ENCODE measurements around the gene PSME2. TPM values are rescaled to one million over a fixed set of nuclear protein-coding genes. Genes with fewer than 3 reads are reported as not detected.
"Not testable (repeated sequence)": the region's sequence is repeated elsewhere in the genome, so short reads cannot be mapped to it uniquely, and the experiment has no call there.

Gene PSME2
- total RNA-seq, 1 donor from 2014 or later, result 58.5 TPM

GRCh38 chr14:24108336-24108874 is 38.0 kb downstream of the PSME2 start:
- Histone ChIP-seq H3K4me3 (ENCODE audit: low read length in 3 of 3) (no peak overlapping the region), H3K36me3 (ENCODE audit: control insufficient read depth in 3 of 3, insufficient read depth in 3 of 3, low read length in 3 of 3) (peaks cover 0 to 3% (median 0%) of the 10 kb centered on the region in 3 donors), H3K4me1 (ENCODE audit: control insufficient read depth in 3 of 3, insufficient read depth in 3 of 3, low read length in 3 of 3) (peaks cover 0 to 9% (median 7%) of the 10 kb centered on the region in 3 donors), H3K9me3 (ENCODE audit: control insufficient read depth in 3 of 3, low read length in 3 of 3) (no peaks in the 10 kb centered on the region), H3K9ac (ENCODE audit: low read depth in 1 of 3, low read length in 3 of 3) (peak overlapping the region in 2 of 3 donors; percentile 7 to 51), H3K27ac (ENCODE audit: low read depth, low read length) (no peak overlapping the region), H3K27me3 (ENCODE audit: control insufficient read depth in 3 of 3, insufficient read depth in 3 of 3, low read length in 3 of 3) (no peaks in the 10 kb centered on the region)

DNA sequence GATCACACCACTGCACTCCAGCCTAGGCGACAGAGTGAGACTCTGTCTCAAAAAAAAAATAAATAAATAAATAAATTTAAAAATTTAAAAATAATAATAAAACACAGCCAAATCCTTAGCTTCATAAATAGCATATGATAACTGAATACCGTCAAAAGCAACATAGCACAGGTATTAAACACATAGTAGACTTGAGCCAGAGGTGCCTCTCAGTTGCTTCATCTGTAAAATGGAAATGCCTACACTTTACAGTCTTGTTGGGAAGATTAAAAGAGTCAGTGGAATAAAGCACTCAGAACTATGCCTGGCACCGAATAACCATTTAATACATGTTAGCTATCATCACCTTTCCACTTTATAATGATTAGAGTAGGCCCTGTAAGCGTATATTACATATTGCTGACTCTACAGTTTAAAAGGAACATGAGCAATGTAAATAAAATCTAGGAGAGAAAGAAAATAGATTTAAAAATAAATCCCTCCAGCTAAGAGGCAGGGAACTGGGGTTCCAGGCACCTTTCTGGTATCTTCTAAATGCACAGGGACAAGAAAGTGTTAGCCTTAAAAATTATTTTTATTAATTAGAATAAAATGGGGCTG is 39.6 kb downstream of the PSME2 start:
- Histone ChIP-seq H3K4me1 (ENCODE audit: control insufficient read depth in 3 of 3, insufficient read depth in 3 of 3, low read length in 3 of 3) (peaks cover 0 to 7% (median 7%) of the 10 kb centered on the region in 3 donors), H3K27me3 (ENCODE audit: control insufficient read depth in 3 of 3, insufficient read depth in 3 of 3, low read length in 3 of 3) (no peaks in the 10 kb centered on the region), H3K9ac (ENCODE audit: low read depth in 1 of 3, low read length in 3 of 3) (no peak overlapping the region), H3K36me3 (ENCODE audit: control insufficient read depth in 3 of 3, insufficient read depth in 3 of 3, low read length in 3 of 3) (peaks cover 0 to 3% (median 3%) of the 10 kb centered on the region in 3 donors), H3K4me3 (ENCODE audit: low read length in 3 of 3) (no peak overlapping the region), H3K27ac (ENCODE audit: low read depth, low read length) (no peak overlapping the region), H3K9me3 (ENCODE audit: control insufficient read depth in 3 of 3, low read length in 3 of 3) (no peaks in the 10 kb centered on the region)

DNA sequence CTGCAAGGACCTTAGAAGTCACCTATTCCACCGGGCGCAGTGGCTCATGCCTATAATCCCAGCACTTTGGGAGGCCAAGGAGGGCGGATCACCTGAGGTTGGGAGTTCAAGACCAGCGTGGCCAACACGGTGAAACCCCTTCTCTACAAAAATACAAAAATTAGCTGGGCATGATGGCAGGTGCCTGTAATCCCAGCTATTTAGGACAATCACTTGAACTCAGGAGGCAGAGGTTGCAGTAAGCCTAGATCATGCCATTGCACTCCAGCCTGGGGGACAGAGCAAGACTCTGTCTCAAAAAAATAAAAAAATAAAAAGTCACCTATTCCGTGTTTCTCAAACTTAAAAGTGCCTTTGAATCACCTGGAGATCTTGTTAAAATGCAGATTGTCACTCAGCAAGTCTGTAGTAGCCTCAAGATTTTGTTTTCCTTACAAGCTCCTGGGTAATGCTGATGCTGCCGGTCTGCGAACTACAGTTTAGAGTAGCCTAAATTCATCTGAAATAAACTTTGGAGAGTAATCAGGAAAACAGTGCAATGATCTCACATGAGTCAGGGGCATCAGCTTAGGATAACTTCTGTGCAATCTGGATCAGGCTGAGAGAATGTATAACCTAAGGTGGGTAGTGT is 40.7 kb downstream of the PSME2 start:
- not testable (repeated sequence) for H3K4me1 ChIP-seq (ENCODE audit: control insufficient read depth in 3 of 3, insufficient read depth in 3 of 3, low read length in 3 of 3); H3K36me3 ChIP-seq (ENCODE audit: control insufficient read depth in 3 of 3, insufficient read depth in 3 of 3, low read length in 3 of 3); H3K27ac ChIP-seq (ENCODE audit: low read depth, low read length)

GRCh38 chr14:24103451-24103850 is 43.0 kb downstream of the PSME2 start:
- H3K36me3 ChIP-seq (ENCODE audit: control insufficient read depth in 3 of 3, insufficient read depth in 3 of 3, low read length in 3 of 3), result peaks cover 0 to 3% (median 3%) of the 10 kb centered on the region in 3 donors
- no peak overlapping the region for H3K4me3 ChIP-seq (ENCODE audit: low read length in 3 of 3)
- peaks cover 0 to 5% (median 2%) of the 10 kb centered on the region in 3 donors for H3K4me1 ChIP-seq (ENCODE audit: control insufficient read depth in 3 of 3, insufficient read depth in 3 of 3, low read length in 3 of 3)
- H3K9ac ChIP-seq (ENCODE audit: low read depth in 1 of 3, low read length in 3 of 3), result no peak overlapping the region
- H3K27ac ChIP-seq (ENCODE audit: low read depth, low read length), result no peak overlapping the region
- no peaks in the 10 kb centered on the region for H3K9me3 ChIP-seq (ENCODE audit: control insufficient read depth in 3 of 3, low read length in 3 of 3)
- no peaks in the 10 kb centered on the region for H3K27me3 ChIP-seq (ENCODE audit: control insufficient read depth in 3 of 3, insufficient read depth in 3 of 3, low read length in 3 of 3)

More for the DNA sequence above, 40.7 kb downstream of the PSME2 start:
- H3K4me3 ChIP-seq (ENCODE audit: low read length in 3 of 3); H3K27me3 ChIP-seq (ENCODE audit: control insufficient read depth in 3 of 3, insufficient read depth in 3 of 3, low read length in 3 of 3); H3K9me3 ChIP-seq (ENCODE audit: control insufficient read depth in 3 of 3, low read length in 3 of 3); H3K9ac ChIP-seq (ENCODE audit: low read depth in 1 of 3, low read length in 3 of 3): not testable (repeated sequence)

GRCh38 chr14:24102357-24103048 is 43.9 kb downstream of the PSME2 start:
- Histone ChIP-seq H3K27ac (ENCODE audit: low read depth, low read length) (no peak overlapping the region), H3K9ac (ENCODE audit: low read depth in 1 of 3, low read length in 3 of 3) (no peak overlapping the region), H3K4me3 (ENCODE audit: low read length in 3 of 3) (no peak overlapping the region), H3K27me3 (ENCODE audit: control insufficient read depth in 3 of 3, insufficient read depth in 3 of 3, low read length in 3 of 3) (no peaks in the 10 kb centered on the region), H3K9me3 (ENCODE audit: control insufficient read depth in 3 of 3, low read length in 3 of 3) (no peaks in the 10 kb centered on the region), H3K36me3 (ENCODE audit: control insufficient read depth in 3 of 3, insufficient read depth in 3 of 3, low read length in 3 of 3) (peaks cover 0 to 3% (median 3%) of the 10 kb centered on the region in 3 donors), H3K4me1 (ENCODE audit: control insufficient read depth in 3 of 3, insufficient read depth in 3 of 3, low read length in 3 of 3) (peaks cover 0 to 5% (median 2%) of the 10 kb centered on the region in 3 donors)

GRCh38 chr14:24100982-24101494 is 45.4 kb downstream of the PSME2 start:
- Histone ChIP-seq H3K27me3 (ENCODE audit: control insufficient read depth in 3 of 3, insufficient read depth in 3 of 3, low read length in 3 of 3) (no peaks in the 10 kb centered on the region), H3K9me3 (ENCODE audit: control insufficient read depth in 3 of 3, low read length in 3 of 3) (no peaks in the 10 kb centered on the region), H3K27ac (ENCODE audit: low read depth, low read length) (no peak overlapping the region), H3K4me1 (ENCODE audit: control insufficient read depth in 3 of 3, insufficient read depth in 3 of 3, low read length in 3 of 3) (peaks cover 0 to 5% (median 2%) of the 10 kb centered on the region in 3 donors), H3K9ac (ENCODE audit: low read depth in 1 of 3, low read length in 3 of 3) (no peak overlapping the region), H3K36me3 (ENCODE audit: control insufficient read depth in 3 of 3, insufficient read depth in 3 of 3, low read length in 3 of 3) (peaks cover 0 to 3% (median 3%) of the 10 kb centered on the region in 3 donors), H3K4me3 (ENCODE audit: low read length in 3 of 3) (no peak overlapping the region)

DNA sequence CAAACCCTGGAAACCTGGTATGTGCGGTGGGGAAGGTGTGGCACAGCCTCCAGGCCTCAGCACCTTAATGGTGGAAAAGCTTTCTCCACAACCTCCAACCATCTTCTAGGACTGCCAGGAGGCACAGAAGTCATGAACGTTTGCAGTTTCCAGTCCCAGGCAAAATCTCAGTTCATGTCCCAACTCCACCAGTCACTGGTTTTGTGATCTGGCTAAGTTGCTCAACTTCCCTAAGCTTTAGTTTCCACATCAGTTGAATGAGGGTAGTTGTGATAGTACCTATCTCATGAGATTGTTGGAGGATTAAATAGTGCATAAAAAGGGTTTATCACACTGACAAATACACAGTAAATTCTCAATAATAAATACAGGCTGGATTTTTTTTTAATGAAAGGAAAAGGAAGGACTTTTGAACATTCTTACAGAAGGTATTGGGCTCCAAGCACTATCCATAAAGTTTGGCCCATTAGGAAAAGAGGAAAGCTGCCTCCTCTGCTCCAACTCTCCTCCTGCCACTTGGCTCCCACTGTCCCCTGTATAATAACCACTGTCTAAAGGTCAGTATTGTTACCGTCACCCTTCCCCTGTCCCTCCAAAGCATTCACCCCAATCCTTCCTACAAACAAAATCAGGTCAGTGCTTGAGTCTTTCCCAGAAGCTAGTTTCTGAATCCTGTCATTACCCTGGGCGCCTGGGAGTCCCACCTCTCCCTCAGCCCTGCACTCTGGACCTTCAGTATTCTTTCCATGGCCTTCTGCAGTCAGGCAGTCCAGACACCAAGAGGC is 46.0 kb downstream of the PSME2 start:
- no peak overlapping the region for H3K4me3 ChIP-seq (ENCODE audit: low read length in 3 of 3)
- H3K9me3 ChIP-seq (ENCODE audit: control insufficient read depth in 3 of 3, low read length in 3 of 3), result no peaks in the 10 kb centered on the region
- no peak overlapping the region for H3K9ac ChIP-seq (ENCODE audit: low read depth in 1 of 3, low read length in 3 of 3)
- H3K36me3 ChIP-seq (ENCODE audit: control insufficient read depth in 3 of 3, insufficient read depth in 3 of 3, low read length in 3 of 3), result peaks cover 0 to 3% (median 3%) of the 10 kb centered on the region in 3 donors
- H3K4me1 ChIP-seq (ENCODE audit: control insufficient read depth in 3 of 3, insufficient read depth in 3 of 3, low read length in 3 of 3), result peaks cover 0 to 9% (median 6%) of the 10 kb centered on the region in 3 donors
- no peak overlapping the region for H3K27ac ChIP-seq (ENCODE audit: low read depth, low read length)
- H3K27me3 ChIP-seq (ENCODE audit: control insufficient read depth in 3 of 3, insufficient read depth in 3 of 3, low read length in 3 of 3), result no peaks in the 10 kb centered on the region

- Histone ChIP-seq H3K4me1 (ENCODE audit: control insufficient read depth in 3 of 3, insufficient read depth in 3 of 3, low read length in 3 of 3) (peaks cover 9 to 21% (median 16%) of the 10 kb centered on the region in 3 donors), H3K9me3 (ENCODE audit: control insufficient read depth in 3 of 3, low read length in 3 of 3) (no peaks in the 10 kb centered on the region), H3K27me3 (ENCODE audit: control insufficient read depth in 3 of 3, insufficient read depth in 3 of 3, low read length in 3 of 3) (no peaks in the 10 kb centered on the region), H3K9ac (ENCODE audit: low read depth in 1 of 3, low read length in 3 of 3) (no peak overlapping the region), H3K4me3 (ENCODE audit: low read length in 3 of 3) (no peak overlapping the region), H3K36me3 (ENCODE audit: control insufficient read depth in 3 of 3, insufficient read depth in 3 of 3, low read length in 3 of 3) (peaks cover 0 to 3% (median 3%) of the 10 kb centered on the region in 3 donors), H3K27ac (ENCODE audit: low read depth, low read length) (no peak overlapping the region)
These were observed 47.2 kb downstream of the PSME2 start for GRCh38 chr14:24098927-24099813.

Data from skeletal muscle tissue (tissue), 4 donors.